ENCODE data around the gene RABGAP1L. TPM values are rescaled to one million over a fixed set of nuclear protein-coding genes. Genes with fewer than 3 reads are reported as not detected.

Gene RABGAP1L
- total and polyA plus RNA-seq, 2 of the 8 experiments (the other 6 are each of a cell fraction or from before 2014, with no cell fraction given) = 33.3 to 156 TPM

GRCh38 chr1:174659823-174660222 is 500.5 kb downstream of the RABGAP1L start:
- Histone ChIP-seq H3K18ac (ENCODE audit: extremely low read depth, low read length) (no peak overlapping the region), H3K79me2 (ENCODE audit: control insufficient read depth in 1 of 2, insufficient read depth in 2 of 2, low read length in 2 of 2) (no peaks in the 10 kb centered on the region), H2BK20ac (ENCODE audit: low read length) (no peak overlapping the region), H4K5ac (ENCODE audit: insufficient read length, low read depth, low read length) (no peak overlapping the region), H3K4me3 (ENCODE audit: extremely low read depth in 1 of 4, insufficient read depth in 2 of 4, low read depth in 3 of 4, low read length in 4 of 4) (no peak overlapping the region), H3K9ac (replicated peaks in 1 of 4; ENCODE audit: extremely low read depth in 1 of 4, low read depth in 3 of 4, low read length in 3 of 4) (no peak overlapping the region), H3K27me3 (replicated peaks in 1 of 4; ENCODE audit: control insufficient read depth in 3 of 4, extremely low read depth in 1 of 4, insufficient read depth in 3 of 4, low read length in 3 of 4) (no peaks in the 10 kb centered on the region), H2BK15ac (ENCODE audit: low read length) (no peak overlapping the region), H3K4me2 (ENCODE audit: insufficient read depth in 1 of 2, low read depth in 2 of 2, low read length in 2 of 2) (no peak overlapping the region), H4K91ac (replicated peaks; ENCODE audit: insufficient read length, low read length) (no peak overlapping the region), H3K4me1 (replicated peaks in 1 of 4; ENCODE audit: control insufficient read depth in 3 of 4, insufficient read depth in 4 of 4, low read length in 3 of 4) (no peaks in the 10 kb centered on the region), H2AFZ (ENCODE audit: low read length) (no peak overlapping the region), H3K23ac (ENCODE audit: insufficient read length) (no peak overlapping the region), H3K27ac (ENCODE audit: low read depth, low read length) (no peak overlapping the region), H3K36me3 (ENCODE audit: control insufficient read depth in 2 of 4, insufficient read depth in 4 of 4, low read length in 3 of 4) (no peaks in the 10 kb centered on the region), H2BK12ac (ENCODE audit: low read depth, low read length) (no peak overlapping the region), H2BK5ac (ENCODE audit: low read depth, low read length) (no peak overlapping the region), H3K9me3 (ENCODE audit: insufficient read depth in 2 of 2, low read depth in 1 of 2, low read length in 1 of 2) (peaks cover 0 to 4% of the 10 kb centered on the region in 2 experiments; a peak in 1 of 4 replicates), H3K79me1 (ENCODE audit: low read depth, low read length) (no peaks in the 10 kb centered on the region), H2BK120ac (replicated peaks; ENCODE audit: low read depth, low read length) (no peak overlapping the region), H3K56ac (replicated peaks; ENCODE audit: insufficient read length, low read depth, low read length) (no peak overlapping the region), H2AK5ac (ENCODE audit: low read depth, low read length) (no peak overlapping the region), H3K23me2 (ENCODE audit: low read depth, low read length) (no peaks in the 10 kb centered on the region), H4K8ac (ENCODE audit: extremely low read depth, insufficient read depth, low read length) (no peak overlapping the region), H4K20me1 (replicated peaks in 1 of 2; ENCODE audit: control insufficient read depth in 1 of 2, insufficient read depth in 2 of 2, low read length in 2 of 2) (no peaks in the 10 kb centered on the region), H3K14ac (ENCODE audit: insufficient read length) (no peak overlapping the region), H3K4ac (replicated peaks; ENCODE audit: insufficient read length, low read depth, low read length) (no peak overlapping the region)
- DNase-seq (ENCODE audit: low read depth in 1 of 2, low spot score in 2 of 2) = no peak
- WGBS, 2 experiments (ENCODE audit: extremely low coverage in 1 of 2, insufficient coverage in 1 of 2, insufficient read length in 1 of 2, insufficient replicate concordance in 2 of 2, low coverage in 1 of 2, low lambda C conversion rate in 2 of 2, missing lambda C conversion rate in 1 of 2) = 92% methylated on average over 3 of the region's 3 CpGs; no CpG with 5 or more reads in 1 of the 2 experiments
- TF ChIP-seq SIN3A (conservative IDR thresholded peaks at IDR 0.05 in 1 of 2, IDR thresholded peaks at IDR 0.05 in 1 of 2; ENCODE audit: low read depth in 1 of 2, low read length in 2 of 2) = no peak
- TF ChIP-seq CREB1 (IDR thresholded peaks at IDR 0.05) = no peak
- CTCF ChIA-PET (ENCODE audit: partially characterized antibody) = no interaction called here
- POLR2A ChIA-PET (ENCODE audit: partially characterized antibody) = no interaction called here
- FAIRE-seq = no peak

All from H1 (cell line).